Measurements from ENCODE around the gene EVA1A. TPM values are rescaled to one million over a fixed set of nuclear protein-coding genes. Genes with fewer than 3 reads are reported as not detected.

Gene EVA1A
- total and polyA plus RNA-seq, 4 donors: 30.1 to 102 (median 43.5) TPM

DNA sequence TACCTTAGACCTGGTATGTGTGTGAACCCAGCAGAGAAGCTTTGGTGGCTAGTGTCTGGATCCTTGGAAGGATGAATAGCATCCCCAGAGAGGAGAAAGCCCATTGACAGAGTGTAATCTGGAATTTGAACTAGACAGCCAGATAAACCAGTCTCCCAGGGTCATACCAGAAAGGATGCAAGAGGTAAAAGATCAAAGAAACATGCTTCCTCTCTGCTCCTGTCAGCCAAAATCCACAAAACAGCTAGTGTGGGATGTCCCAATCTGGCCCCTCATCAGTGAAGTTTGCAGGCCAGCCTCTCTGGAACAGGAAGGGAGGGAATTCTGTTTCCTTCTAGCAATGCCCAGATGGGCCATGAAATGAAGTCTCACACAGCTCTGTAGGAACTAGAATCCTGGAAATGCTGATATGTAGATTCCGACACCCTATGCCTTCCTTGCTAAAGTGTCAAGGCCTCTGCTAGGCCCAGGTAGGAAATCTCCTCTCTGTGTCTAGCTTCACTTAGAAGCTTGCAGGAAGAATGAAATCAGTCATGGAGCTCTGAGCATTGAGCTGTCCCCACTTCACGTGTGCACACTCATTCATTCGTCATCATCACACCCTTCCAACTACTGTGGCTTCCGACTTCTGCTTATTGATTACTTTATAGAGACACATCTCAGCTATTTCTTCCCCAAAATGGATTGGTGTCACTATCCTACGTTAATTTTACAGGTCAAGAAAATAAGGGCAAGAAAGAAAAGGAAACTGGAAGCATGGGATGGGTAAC, 38.0 kb downstream of the EVA1A start:
- H3K36me3 ChIP-seq (ENCODE audit: control insufficient read depth in 4 of 4, insufficient read depth in 4 of 4, low read length in 4 of 4): peaks cover 0 to 2% (median 0%) of the 10 kb centered on the region in 4 donors

DNA sequence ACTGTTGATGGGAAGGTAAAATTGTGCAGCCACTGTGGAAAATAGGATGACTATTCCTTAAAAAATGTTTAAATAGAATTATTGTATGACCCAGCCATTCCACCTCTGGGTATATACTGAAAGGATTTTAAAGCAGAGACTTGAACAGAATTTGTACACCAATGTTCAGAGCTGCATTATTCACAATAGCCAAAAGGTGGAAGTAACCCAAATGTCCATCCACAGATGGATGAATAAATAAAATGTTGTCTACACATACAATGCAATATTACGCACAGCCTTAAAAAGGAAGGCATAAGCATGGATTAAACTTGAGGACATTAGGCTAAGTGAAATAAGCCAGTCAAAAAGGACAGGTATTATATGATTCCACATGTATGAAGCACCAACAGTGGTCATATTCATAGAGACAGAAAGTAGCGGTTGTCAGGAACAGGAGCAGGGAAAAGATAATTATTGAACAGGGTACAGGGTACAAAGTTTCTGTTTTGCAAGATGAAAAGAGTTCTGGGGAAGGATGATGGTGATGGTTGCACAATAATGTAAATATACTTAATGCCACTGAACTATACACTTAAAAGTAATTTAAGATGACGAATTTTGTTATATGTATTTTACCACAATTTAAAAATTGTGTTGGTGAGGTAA, 39.4 kb downstream of the EVA1A start:
- WGBS, 2 donors: 87 to 93% methylated on average over 3 of the region's 3 CpGs
- DNase-seq (no peak), ATAC-seq (ENCODE audit: insufficient read depth, low FRiP score) (no peak)
- Histone ChIP-seq H3K4me1 (ENCODE audit: control insufficient read depth in 5 of 5, insufficient read depth in 5 of 5, low read length in 5 of 5) (peaks cover 0 to 5% (median 0%) of the 10 kb centered on the region in 5 donors), H3K27ac (ENCODE audit: low read depth in 1 of 2, low read length in 1 of 2) (no peak overlapping the region), H3K9ac (ENCODE audit: insufficient read depth in 1 of 2, low read length in 2 of 2) (no peak overlapping the region), H3K4me3 (no peak overlapping the region), H3K27me3 (ENCODE audit: control insufficient read depth in 3 of 3, insufficient read depth in 3 of 3, low read length in 2 of 3) (no peaks in the 10 kb centered on the region), H3K36me3 (ENCODE audit: control insufficient read depth in 4 of 4, insufficient read depth in 4 of 4, low read length in 4 of 4) (peaks cover 0 to 5% (median 0%) of the 10 kb centered on the region in 4 donors), H3K9me3 (ENCODE audit: control insufficient read depth in 4 of 4, insufficient read depth in 3 of 4, low read length in 3 of 4) (no peaks in the 10 kb centered on the region)
- TF ChIP-seq, protein P1, sequence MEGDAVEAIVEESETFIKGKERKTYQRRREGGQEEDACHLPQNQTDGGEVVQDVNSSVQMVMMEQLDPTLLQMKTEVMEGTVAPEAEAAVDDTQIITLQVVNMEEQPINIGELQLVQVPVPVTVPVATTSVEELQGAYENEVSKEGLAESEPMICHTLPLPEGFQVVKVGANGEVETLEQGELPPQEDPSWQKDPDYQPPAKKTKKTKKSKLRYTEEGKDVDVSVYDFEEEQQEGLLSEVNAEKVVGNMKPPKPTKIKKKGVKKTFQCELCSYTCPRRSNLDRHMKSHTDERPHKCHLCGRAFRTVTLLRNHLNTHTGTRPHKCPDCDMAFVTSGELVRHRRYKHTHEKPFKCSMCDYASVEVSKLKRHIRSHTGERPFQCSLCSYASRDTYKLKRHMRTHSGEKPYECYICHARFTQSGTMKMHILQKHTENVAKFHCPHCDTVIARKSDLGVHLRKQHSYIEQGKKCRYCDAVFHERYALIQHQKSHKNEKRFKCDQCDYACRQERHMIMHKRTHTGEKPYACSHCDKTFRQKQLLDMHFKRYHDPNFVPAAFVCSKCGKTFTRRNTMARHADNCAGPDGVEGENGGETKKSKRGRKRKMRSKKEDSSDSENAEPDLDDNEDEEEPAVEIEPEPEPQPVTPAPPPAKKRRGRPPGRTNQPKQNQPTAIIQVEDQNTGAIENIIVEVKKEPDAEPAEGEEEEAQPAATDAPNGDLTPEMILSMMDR (IDR thresholded peaks at IDR 0.05; ENCODE audit: control extremely low read depth, extremely low read depth): no peak

More for the DNA sequence above, 38.0 kb downstream of the EVA1A start:
- no peak for ATAC-seq (ENCODE audit: insufficient read depth, low FRiP score)
- Histone ChIP-seq H3K9me3 (ENCODE audit: control insufficient read depth in 4 of 4, insufficient read depth in 3 of 4, low read length in 3 of 4) (no peaks in the 10 kb centered on the region), H3K27ac (ENCODE audit: low read depth in 1 of 2, low read length in 1 of 2) (no peak overlapping the region), H3K9ac (ENCODE audit: insufficient read depth in 1 of 2, low read length in 2 of 2) (no peak overlapping the region), H3K4me3 (no peak overlapping the region), H3K27me3 (ENCODE audit: control insufficient read depth in 3 of 3, insufficient read depth in 3 of 3, low read length in 2 of 3) (no peaks in the 10 kb centered on the region), H3K4me1 (ENCODE audit: control insufficient read depth in 5 of 5, insufficient read depth in 5 of 5, low read length in 5 of 5) (no peaks in the 10 kb centered on the region)
- WGBS, 2 donors: 84 to 88% methylated on average over 5 of the region's 5 CpGs
- peak in 2 of 3 donors; percentile 15 to 32 for DNase-seq
- TF ChIP-seq, protein P1 (IDR thresholded peaks at IDR 0.05; ENCODE audit: control extremely low read depth, extremely low read depth): no peak

DNA sequence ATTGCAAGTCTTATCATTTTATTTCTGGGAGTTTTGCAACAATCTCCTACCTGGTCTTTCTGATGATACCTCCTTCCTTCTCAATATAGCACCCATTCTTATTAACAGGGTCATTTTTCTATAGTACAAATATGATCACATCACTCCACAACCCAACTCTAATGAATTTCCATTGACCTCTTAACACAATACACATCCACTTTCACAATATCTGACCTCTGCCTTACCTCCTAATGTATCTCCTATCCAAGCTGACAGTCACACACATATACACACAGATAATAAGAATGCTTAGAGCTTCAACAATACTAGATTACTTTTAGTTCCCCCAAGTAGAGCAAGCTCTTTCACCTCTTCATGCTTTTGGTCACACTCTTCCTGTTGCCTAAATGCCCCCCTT, 40.9 kb downstream of the EVA1A start:
- TF ChIP-seq, protein P1 (IDR thresholded peaks at IDR 0.05; ENCODE audit: control extremely low read depth, extremely low read depth): no peak
- no peak overlapping the region for H3K9ac ChIP-seq (ENCODE audit: insufficient read depth in 1 of 2, low read length in 2 of 2)
- no peaks in the 10 kb centered on the region for H3K27me3 ChIP-seq (ENCODE audit: control insufficient read depth in 3 of 3, insufficient read depth in 3 of 3, low read length in 2 of 3)
- H3K9me3 ChIP-seq (ENCODE audit: control insufficient read depth in 4 of 4, insufficient read depth in 3 of 4, low read length in 3 of 4): no peaks in the 10 kb centered on the region
- H3K4me1 ChIP-seq (ENCODE audit: control insufficient read depth in 5 of 5, insufficient read depth in 5 of 5, low read length in 5 of 5): peaks cover 0 to 5% (median 0%) of the 10 kb centered on the region in 5 donors
- no peak overlapping the region for H3K27ac ChIP-seq (ENCODE audit: low read depth in 1 of 2, low read length in 1 of 2)
- ATAC-seq (ENCODE audit: insufficient read depth, low FRiP score) (no peak), DNase-seq (no peak)
- no peak overlapping the region for H3K4me3 ChIP-seq
- peaks cover 0 to 8% (median 0%) of the 10 kb centered on the region in 4 donors for H3K36me3 ChIP-seq (ENCODE audit: control insufficient read depth in 4 of 4, insufficient read depth in 4 of 4, low read length in 4 of 4)
